ENCODE measurements around the gene CYFIP1. TPM values are rescaled to one million over a fixed set of nuclear protein-coding genes. Genes with fewer than 3 reads are reported as not detected.
A peak's percentile ranks its signal among the peaks of the same experiment; 100 is the strongest.

CYFIP1 gene
- total and polyA plus RNA-seq, 2 of the 13 experiments (the other 11 are each of a cell fraction or from before 2014, with no cell fraction given) = 38.1 to 58.3 TPM

DNA sequence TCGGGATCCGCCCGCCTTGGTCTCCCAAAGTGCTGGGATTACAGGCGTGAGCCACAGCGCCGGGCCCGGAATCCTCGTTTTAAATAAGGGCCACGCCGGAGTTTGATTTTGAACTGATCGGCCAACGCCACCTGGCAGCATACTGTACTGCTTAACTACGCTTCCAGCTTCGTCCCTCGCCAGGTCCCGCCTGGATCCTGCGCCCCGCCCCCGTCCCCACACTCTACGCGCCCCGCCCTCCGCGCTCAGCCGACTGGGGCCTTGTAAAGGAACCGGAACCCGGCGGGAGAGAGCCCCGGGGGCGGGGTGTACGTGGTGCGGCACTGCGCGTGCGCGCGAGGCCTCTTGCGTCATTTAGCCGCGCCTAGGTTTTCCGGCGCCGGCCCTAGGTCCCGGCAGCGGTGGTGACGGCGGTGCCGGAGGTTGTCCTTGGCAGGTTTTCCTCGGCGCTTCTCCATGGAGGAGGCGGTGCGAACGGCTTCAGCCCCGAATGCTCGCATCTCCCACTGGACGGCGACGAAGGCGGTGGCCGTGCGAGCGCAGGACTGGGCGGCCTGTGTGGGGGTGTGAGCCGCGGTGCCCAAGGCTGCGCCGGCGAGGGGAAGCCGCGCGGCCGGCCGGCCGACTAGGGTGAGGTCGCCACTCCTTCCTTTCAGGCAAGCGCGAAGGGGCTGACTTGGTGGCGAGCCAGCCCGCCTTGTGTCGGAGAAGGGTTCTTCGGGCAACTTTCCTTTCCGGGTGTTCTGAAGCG lies 141.7 kb downstream of the CYFIP1 start, which contains the start of gene NIPA2 (continued):
- TF ChIP-seq, protein P1, sequence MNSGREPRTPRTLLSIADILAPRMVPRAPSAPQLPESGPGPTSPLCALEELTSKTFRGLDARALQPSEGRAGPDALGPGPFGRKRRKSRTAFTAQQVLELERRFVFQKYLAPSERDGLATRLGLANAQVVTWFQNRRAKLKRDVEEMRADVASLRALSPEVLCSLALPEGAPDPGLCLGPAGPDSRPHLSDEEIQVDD (CRISPR knock-in tag; IDR thresholded peaks at IDR 0.05; ENCODE audit: borderline replicate concordance) = 0 out of 2 replicates have a peak, but pooled peaks have one; percentile 59
- TF ChIP-seq KDM3A (CRISPR knock-in tag; IDR thresholded peaks at IDR 0.05; ENCODE audit: low read depth) (no peak), ZFYVE20 (CRISPR knock-in tag; IDR thresholded peaks at IDR 0.05; ENCODE audit: borderline replicate concordance, low read depth) (no peak), MBD4 (IDR thresholded peaks at IDR 0.05; ENCODE audit: borderline replicate concordance, low read length) (no peak), TBL1XR1 (IDR thresholded peaks at IDR 0.05; ENCODE audit: borderline replicate concordance, low read length, partially characterized antibody) (no peak), ZNF292 (CRISPR knock-in tag; IDR thresholded peaks at IDR 0.05; ENCODE audit: borderline replicate concordance, low read depth) (no peak), ZFP41 (CRISPR knock-in tag; IDR thresholded peaks at IDR 0.05; ENCODE audit: borderline replicate concordance) (0 out of 2 replicates have a peak, but pooled peaks have one; percentile 68), ZNF282 (IDR thresholded peaks at IDR 0.05; ENCODE audit: partially characterized antibody) (no peak)
- TF ChIP-seq, protein P2, sequence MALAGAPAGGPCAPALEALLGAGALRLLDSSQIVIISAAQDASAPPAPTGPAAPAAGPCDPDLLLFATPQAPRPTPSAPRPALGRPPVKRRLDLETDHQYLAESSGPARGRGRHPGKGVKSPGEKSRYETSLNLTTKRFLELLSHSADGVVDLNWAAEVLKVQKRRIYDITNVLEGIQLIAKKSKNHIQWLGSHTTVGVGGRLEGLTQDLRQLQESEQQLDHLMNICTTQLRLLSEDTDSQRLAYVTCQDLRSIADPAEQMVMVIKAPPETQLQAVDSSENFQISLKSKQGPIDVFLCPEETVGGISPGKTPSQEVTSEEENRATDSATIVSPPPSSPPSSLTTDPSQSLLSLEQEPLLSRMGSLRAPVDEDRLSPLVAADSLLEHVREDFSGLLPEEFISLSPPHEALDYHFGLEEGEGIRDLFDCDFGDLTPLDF (CRISPR knock-in tag; IDR thresholded peaks at IDR 0.05) = 0 out of 2 replicates have a peak, but pooled peaks have one; percentile 42
- TF ChIP-seq, protein P3, sequence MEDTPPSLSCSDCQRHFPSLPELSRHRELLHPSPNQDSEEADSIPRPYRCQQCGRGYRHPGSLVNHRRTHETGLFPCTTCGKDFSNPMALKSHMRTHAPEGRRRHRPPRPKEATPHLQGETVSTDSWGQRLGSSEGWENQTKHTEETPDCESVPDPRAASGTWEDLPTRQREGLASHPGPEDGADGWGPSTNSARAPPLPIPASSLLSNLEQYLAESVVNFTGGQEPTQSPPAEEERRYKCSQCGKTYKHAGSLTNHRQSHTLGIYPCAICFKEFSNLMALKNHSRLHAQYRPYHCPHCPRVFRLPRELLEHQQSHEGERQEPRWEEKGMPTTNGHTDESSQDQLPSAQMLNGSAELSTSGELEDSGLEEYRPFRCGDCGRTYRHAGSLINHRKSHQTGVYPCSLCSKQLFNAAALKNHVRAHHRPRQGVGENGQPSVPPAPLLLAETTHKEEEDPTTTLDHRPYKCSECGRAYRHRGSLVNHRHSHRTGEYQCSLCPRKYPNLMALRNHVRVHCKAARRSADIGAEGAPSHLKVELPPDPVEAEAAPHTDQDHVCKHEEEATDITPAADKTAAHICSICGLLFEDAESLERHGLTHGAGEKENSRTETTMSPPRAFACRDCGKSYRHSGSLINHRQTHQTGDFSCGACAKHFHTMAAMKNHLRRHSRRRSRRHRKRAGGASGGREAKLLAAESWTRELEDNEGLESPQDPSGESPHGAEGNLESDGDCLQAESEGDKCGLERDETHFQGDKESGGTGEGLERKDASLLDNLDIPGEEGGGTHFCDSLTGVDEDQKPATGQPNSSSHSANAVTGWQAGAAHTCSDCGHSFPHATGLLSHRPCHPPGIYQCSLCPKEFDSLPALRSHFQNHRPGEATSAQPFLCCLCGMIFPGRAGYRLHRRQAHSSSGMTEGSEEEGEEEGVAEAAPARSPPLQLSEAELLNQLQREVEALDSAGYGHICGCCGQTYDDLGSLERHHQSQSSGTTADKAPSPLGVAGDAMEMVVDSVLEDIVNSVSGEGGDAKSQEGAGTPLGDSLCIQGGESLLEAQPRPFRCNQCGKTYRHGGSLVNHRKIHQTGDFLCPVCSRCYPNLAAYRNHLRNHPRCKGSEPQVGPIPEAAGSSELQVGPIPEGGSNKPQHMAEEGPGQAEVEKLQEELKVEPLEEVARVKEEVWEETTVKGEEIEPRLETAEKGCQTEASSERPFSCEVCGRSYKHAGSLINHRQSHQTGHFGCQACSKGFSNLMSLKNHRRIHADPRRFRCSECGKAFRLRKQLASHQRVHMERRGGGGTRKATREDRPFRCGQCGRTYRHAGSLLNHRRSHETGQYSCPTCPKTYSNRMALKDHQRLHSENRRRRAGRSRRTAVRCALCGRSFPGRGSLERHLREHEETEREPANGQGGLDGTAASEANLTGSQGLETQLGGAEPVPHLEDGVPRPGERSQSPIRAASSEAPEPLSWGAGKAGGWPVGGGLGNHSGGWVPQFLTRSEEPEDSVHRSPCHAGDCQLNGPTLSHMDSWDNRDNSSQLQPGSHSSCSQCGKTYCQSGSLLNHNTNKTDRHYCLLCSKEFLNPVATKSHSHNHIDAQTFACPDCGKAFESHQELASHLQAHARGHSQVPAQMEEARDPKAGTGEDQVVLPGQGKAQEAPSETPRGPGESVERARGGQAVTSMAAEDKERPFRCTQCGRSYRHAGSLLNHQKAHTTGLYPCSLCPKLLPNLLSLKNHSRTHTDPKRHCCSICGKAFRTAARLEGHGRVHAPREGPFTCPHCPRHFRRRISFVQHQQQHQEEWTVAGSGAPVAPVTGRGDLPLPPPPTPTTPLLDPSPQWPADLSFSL (CRISPR knock-in tag; IDR thresholded peaks at IDR 0.05) = no peak
- TF ChIP-seq, protein P4, sequence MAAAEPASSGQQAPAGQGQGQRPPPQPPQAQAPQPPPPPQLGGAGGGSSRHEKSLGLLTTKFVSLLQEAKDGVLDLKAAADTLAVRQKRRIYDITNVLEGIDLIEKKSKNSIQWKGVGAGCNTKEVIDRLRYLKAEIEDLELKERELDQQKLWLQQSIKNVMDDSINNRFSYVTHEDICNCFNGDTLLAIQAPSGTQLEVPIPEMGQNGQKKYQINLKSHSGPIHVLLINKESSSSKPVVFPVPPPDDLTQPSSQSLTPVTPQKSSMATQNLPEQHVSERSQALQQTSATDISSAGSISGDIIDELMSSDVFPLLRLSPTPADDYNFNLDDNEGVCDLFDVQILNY (CRISPR knock-in tag; conservative IDR thresholded peaks at IDR 0.05) = no peak; the same call in 1 of the 2 replicates
- TF ChIP-seq, protein P5, sequence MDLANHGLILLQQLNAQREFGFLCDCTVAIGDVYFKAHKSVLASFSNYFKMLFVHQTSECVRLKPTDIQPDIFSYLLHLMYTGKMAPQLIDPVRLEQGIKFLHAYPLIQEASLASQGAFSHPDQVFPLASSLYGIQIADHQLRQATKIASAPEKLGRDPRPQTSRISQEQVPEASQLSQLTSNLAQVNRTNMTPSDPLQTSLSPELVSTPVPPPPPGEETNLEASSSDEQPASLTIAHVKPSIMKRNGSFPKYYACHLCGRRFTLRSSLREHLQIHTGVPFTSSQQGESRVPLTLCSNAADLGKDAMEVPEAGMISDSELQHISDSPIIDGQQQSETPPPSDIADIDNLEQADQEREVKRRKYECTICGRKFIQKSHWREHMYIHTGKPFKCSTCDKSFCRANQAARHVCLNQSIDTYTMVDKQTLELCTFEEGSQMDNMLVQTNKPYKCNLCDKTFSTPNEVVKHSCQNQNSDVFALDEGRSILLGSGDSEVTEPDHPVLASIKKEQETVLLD (CRISPR knock-in tag; IDR thresholded peaks at IDR 0.05; ENCODE audit: low read depth) = peak; percentile 68; the same call in 1 of the 2 replicates
- TF ChIP-seq, protein P6, sequence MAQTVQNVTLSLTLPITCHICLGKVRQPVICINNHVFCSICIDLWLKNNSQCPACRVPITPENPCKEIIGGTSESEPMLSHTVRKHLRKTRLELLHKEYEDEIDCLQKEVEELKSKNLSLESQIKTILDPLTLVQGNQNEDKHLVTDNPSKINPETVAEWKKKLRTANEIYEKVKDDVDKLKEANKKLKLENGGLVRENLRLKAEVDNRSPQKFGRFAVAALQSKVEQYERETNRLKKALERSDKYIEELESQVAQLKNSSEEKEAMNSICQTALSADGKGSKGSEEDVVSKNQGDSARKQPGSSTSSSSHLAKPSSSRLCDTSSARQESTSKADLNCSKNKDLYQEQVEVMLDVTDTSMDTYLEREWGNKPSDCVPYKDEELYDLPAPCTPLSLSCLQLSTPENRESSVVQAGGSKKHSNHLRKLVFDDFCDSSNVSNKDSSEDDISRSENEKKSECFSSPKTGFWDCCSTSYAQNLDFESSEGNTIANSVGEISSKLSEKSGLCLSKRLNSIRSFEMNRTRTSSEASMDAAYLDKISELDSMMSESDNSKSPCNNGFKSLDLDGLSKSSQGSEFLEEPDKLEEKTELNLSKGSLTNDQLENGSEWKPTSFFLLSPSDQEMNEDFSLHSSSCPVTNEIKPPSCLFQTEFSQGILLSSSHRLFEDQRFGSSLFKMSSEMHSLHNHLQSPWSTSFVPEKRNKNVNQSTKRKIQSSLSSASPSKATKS (CRISPR knock-in tag; IDR thresholded peaks at IDR 0.05) = no peak; the same call in 1 of the 2 replicates
- TF ChIP-seq, protein P7, sequence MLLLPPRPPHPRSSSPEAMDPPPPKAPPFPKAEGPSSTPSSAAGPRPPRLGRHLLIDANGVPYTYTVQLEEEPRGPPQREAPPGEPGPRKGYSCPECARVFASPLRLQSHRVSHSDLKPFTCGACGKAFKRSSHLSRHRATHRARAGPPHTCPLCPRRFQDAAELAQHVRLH (CRISPR knock-in tag; IDR thresholded peaks at IDR 0.05; ENCODE audit: borderline replicate concordance, low read depth) = no peak
